SW480 (cell line): ENCODE results near the gene RESP18.
"Not testable (repeated sequence)": the region's sequence is repeated elsewhere in the genome, so short reads cannot be mapped to it uniquely, and the experiment has no call there.

Source experiments
- DNase-seq: peaks from one replicate; pipeline ENCODE4 v3.0.0-alpha.2; 2016; ENCODE audit warnings: low spot score

Gene RESP18

GRCh38 chr2:219292616-219293015, 39.9 kb downstream of the RESP18 start:
- no peak for DNase-seq

- no peak for DNase-seq
Observed at GRCh38 chr2:219291910-219292490, 40.5 kb downstream of the RESP18 start.

GRCh38 chr2:219291394-219291793, 41.1 kb downstream of the RESP18 start:
- no peak for DNase-seq

- DNase-seq, result no peak
Observed at GRCh38 chr2:219290381-219291171, 42.0 kb downstream of the RESP18 start.

GRCh38 chr2:219289537-219290361, 42.8 kb downstream of the RESP18 start:
- no peak for DNase-seq

- DNase-seq, result no peak
Observed at GRCh38 chr2:219289195-219289536, 43.4 kb downstream of the RESP18 start.

- no peak for DNase-seq
Observed at GRCh38 chr2:219287580-219288265, 44.8 kb downstream of the RESP18 start.

GRCh38 chr2:219287116-219287440, 45.5 kb downstream of the RESP18 start:
- not testable (repeated sequence) for DNase-seq

- peak; percentile 88 for DNase-seq
Observed at GRCh38 chr2:219286436-219287115, 46.0 kb downstream of the RESP18 start.

- DNase-seq, result peak; percentile 92
Observed at GRCh38 chr2:219285894-219286425, 46.6 kb downstream of the RESP18 start.

GRCh38 chr2:219285373-219285735, 47.2 kb downstream of the RESP18 start:
- no peak for DNase-seq

- DNase-seq, result no peak
Observed at GRCh38 chr2:219284501-219285372, 47.8 kb downstream of the RESP18 start.

- no peak for DNase-seq
Observed at GRCh38 chr2:219282943-219283581, 49.5 kb downstream of the RESP18 start.

GRCh38 chr2:219282375-219282774, 50.2 kb downstream of the RESP18 start:
- no peak for DNase-seq

- no peak for DNase-seq
Observed at GRCh38 chr2:219281588-219281987, 51.0 kb downstream of the RESP18 start.

GRCh38 chr2:219280651-219281050, 51.9 kb downstream of the RESP18 start:
- no peak for DNase-seq

GRCh38 chr2:219279916-219280516, 52.5 kb downstream of the RESP18 start:
- DNase-seq, result no peak

GRCh38 chr2:219279151-219279915, 53.2 kb downstream of the RESP18 start, which contains the start of gene DNAJB2:
Gene DNAJB2, plus strand, starts transcription at chr2:219279366. Its CDS starts 468 bp downstream, at chr2:219279834.
- peak; percentile 96 for DNase-seq

GRCh38 chr2:219278655-219279150, 53.8 kb downstream of the RESP18 start:
- no peak for DNase-seq
